HG02870 (cell line): Measurements from ENCODE around the gene RXRA.

ENCODE experiments used
- ATAC-seq: cut with Tn5 transposase; IDR thresholded peaks from one replicate; pipeline ENCODE4 v1.9.1; 2021; ENCODE audit warnings: mild to moderate bottlenecking, moderate library complexity; ENCODE audit not compliant: unreplicated experiment

The RXRA gene

GRCh38 chr9:134442085-134442474 is 115.8 kb downstream of the RXRA start:
- ATAC-seq, result no peak

- ATAC-seq, result no peak
These were observed 116.4 kb downstream of the RXRA start for GRCh38 chr9:134442486-134443173.

GRCh38 chr9:134443174-134444037 is 117.2 kb downstream of the RXRA start:
- peak; percentile 48 for ATAC-seq

GRCh38 chr9:134444038-134444315 is 117.7 kb downstream of the RXRA start:
- ATAC-seq, result no peak

GRCh38 chr9:134445000-134445399 is 118.7 kb downstream of the RXRA start:
- no peak for ATAC-seq

- ATAC-seq, result no peak
These were observed 123.1 kb downstream of the RXRA start for GRCh38 chr9:134449180-134449916.

GRCh38 chr9:134451700-134452458 is 125.6 kb downstream of the RXRA start:
- ATAC-seq, result no peak

GRCh38 chr9:134452728-134453127 is 126.5 kb downstream of the RXRA start:
- no peak for ATAC-seq

GRCh38 chr9:134453776-134454475 is 127.7 kb downstream of the RXRA start:
- ATAC-seq, result no peak

- ATAC-seq, result no peak
These were observed 128.2 kb downstream of the RXRA start for GRCh38 chr9:134454476-134454857.

GRCh38 chr9:134455021-134455471 is 128.8 kb downstream of the RXRA start:
- no peak for ATAC-seq

- ATAC-seq, result no peak
These were observed 129.3 kb downstream of the RXRA start for GRCh38 chr9:134455537-134455933.

GRCh38 chr9:134455934-134456755 is 129.9 kb downstream of the RXRA start:
- no peak for ATAC-seq

- no peak for ATAC-seq
These were observed 130.6 kb downstream of the RXRA start for GRCh38 chr9:134456756-134457305.

GRCh38 chr9:134457321-134458206 is 131.3 kb downstream of the RXRA start:
- ATAC-seq, result no peak

- ATAC-seq, result no peak
These were observed 132.2 kb downstream of the RXRA start for GRCh38 chr9:134458207-134459108.

- ATAC-seq, result no peak
These were observed 132.9 kb downstream of the RXRA start for GRCh38 chr9:134459164-134459563.
